OCI-LY7 (cell line): ENCODE results near the gene AEBP2. TPM values are rescaled to one million over a fixed set of nuclear protein-coding genes. Genes with fewer than 3 reads are reported as not detected.

Experiments used
- BruUV-seq: library from RNA; stranded (reverse); fragments of 400-500 nt; replicated peaks from 2 replicates; lab custom pipeline; 2021; lab: Mats Ljungman, UMichigan
- CTCF ChIA-PET: fragments of 300-600 bp; sonication (Branson Sonifier 250); formaldehyde crosslinking; loops from one replicate; lab custom pipeline; 2022; ENCODE audit warnings: antibody characterized with exemption; ENCODE audit not compliant: unreplicated experiment; lab: Charles Lee
- POLR2A ChIA-PET: fragments of 300-600 bp; sonication (Branson Sonifier 250); formaldehyde crosslinking; loops from one replicate; lab custom pipeline; 2022; ENCODE audit warnings: antibody characterized with exemption; lab: Charles Lee
- DNase-seq: peaks from one replicate; pipeline ENCODE4 v3.0.0-alpha.2; 2015; ENCODE audit warnings: low spot score
- H2AFZ ChIP-seq: fragments of 200-600 bp; sonication (generic), shearing (Covaris generic); 2 replicates; pipeline ENCODE4 v1.6.1; 2014; ENCODE audit warnings: mild to moderate bottlenecking, antibody characterized with exemption, low read length, moderate library complexity
- H3K27ac ChIP-seq: fragments of 200-600 bp; sonication (generic); 2 replicates; pipeline ENCODE4 v1.5.1; 2014; ENCODE audit warnings: mixed run types, low read depth, mild to moderate bottlenecking, moderate library complexity, low read length, inconsistent platforms; ENCODE audit not compliant: poor library complexity, severe bottlenecking
- H3K36me3 ChIP-seq: fragments of 200-600 bp; sonication (generic); 2 replicates; pipeline ENCODE4 v1.6.1; 2014; ENCODE audit warnings: mild to moderate bottlenecking, antibody characterized with exemption, low read length, moderate library complexity, mixed read lengths; ENCODE audit not compliant: insufficient read depth
- H3K4me1 ChIP-seq: fragments of 200-600 bp; sonication (generic); 2 replicates; pipeline ENCODE4 v1.5.1; 2014; ENCODE audit warnings: mild to moderate bottlenecking, low read length; ENCODE audit not compliant: insufficient read depth, poor library complexity, severe bottlenecking
- H3K4me2 ChIP-seq: fragments of 200-600 bp; sonication (generic); 2 replicates; pipeline ENCODE4 v1.6.1; 2014; ENCODE audit warnings: mild to moderate bottlenecking, low read length
- H3K4me3 ChIP-seq: fragments of 200-600 bp; sonication (generic); 2 replicates; pipeline ENCODE4 v1.5.1; 2014; ENCODE audit warnings: mild to moderate bottlenecking, low read depth, low read length; ENCODE audit not compliant: poor library complexity, severe bottlenecking
- H3K79me2 ChIP-seq: fragments of 200-600 bp; sonication (generic); 2 replicates; pipeline ENCODE4 v1.6.1; 2016; ENCODE audit warnings: low read depth, mild to moderate bottlenecking, low read length, moderate library complexity, mixed read lengths; ENCODE audit not compliant: insufficient read depth
- H3K9me2 ChIP-seq: fragments of 200-600 bp; sonication (generic); 2 replicates; pipeline ENCODE4 v1.6.1; 2016; ENCODE audit warnings: mild to moderate bottlenecking, low read length, mixed read lengths; ENCODE audit not compliant: insufficient read depth
- H3K9me3 ChIP-seq: fragments of 200-600 bp; sonication (generic); 2 replicates; pipeline ENCODE4 v1.6.1; 2014; ENCODE audit warnings: mild to moderate bottlenecking, mixed run types, low read length, mixed read lengths
- H4K20me1 ChIP-seq: fragments of 200-600 bp; sonication (generic); 2 replicates; pipeline ENCODE4 v1.6.1; 2014; ENCODE audit warnings: mild to moderate bottlenecking, antibody characterized with exemption, low read length, moderate library complexity, mixed read lengths; ENCODE audit not compliant: insufficient read depth
- CTCF ChIP-seq: fragments of 200-600 bp; sonication (generic); conservative IDR thresholded peaks from 2 replicates; pipeline ENCODE4 v1.5.1; 2014; ENCODE audit warnings: mild to moderate bottlenecking, antibody characterized with exemption, low read length, moderate library complexity, mixed read lengths
- EZH2phosphoT487 ChIP-seq: fragments of 200-600 bp; sonication (generic); IDR thresholded peaks from 2 replicates; pipeline ENCODE4 v1.6.1; 2018; ENCODE audit warnings: low read depth, borderline replicate concordance, mild to moderate bottlenecking, mixed run types, antibody characterized with exemption, low read length, moderate library complexity, mixed read lengths
- intact Hi-C: fragments of 100-400 bp; cut with micrococcal nuclease; formaldehyde crosslinking; loops from one replicate; pipeline ENCODE4 v1.10.0; 2022; ENCODE audit not compliant: unreplicated experiment
- total RNA-seq, 2 experiments: library from RNA; depleted of rRNA in 1 of 2; stranded (reverse); fragments of >200 nt in 1 of 2; shearing (Covaris generic) in 1 of 2; gene quantifications; 2 replicates each; pipeline ENCODE4 v1.2.3, GENCODE V29; 2014 to 2022

The AEBP2 gene
- total RNA-seq, 2 experiments from 2014 or later: 21.5 to 59.7 TPM

- no peak for TF ChIP-seq CTCF
- no peak for TF ChIP-seq EZH2phosphoT487
- ChIA-PET POLR2A (interaction anchor here (0.9 kb wide), 1 partner anchor 12 kb away, joined by 5 read pairs; no protein-coding TSS in a partner anchor), CTCF (no interaction called here)
- no peak overlapping the region for H3K4me2 ChIP-seq
- no peak overlapping the region for H2AFZ ChIP-seq
- no TSS peak for BruUV-seq
- no peak for DNase-seq
- no peaks in the 10 kb centered on the region for H3K9me3 ChIP-seq
- no peak overlapping the region for H3K27ac ChIP-seq
- no peak overlapping the region for H3K4me3 ChIP-seq
- H3K4me1 ChIP-seq: no peaks in the 10 kb centered on the region
- no peaks in the 10 kb centered on the region for H3K9me2 ChIP-seq
- H3K36me3 ChIP-seq: peaks cover 53% of the 10 kb centered on the region
- peaks cover 98% of the 10 kb centered on the region for H3K79me2 ChIP-seq
- peaks cover 25% of the 10 kb centered on the region for H4K20me1 ChIP-seq
- intact Hi-C loops: no loop called here
Measured at GRCh38 chr12:19456176-19456575, 16.9 kb downstream of the AEBP2 start.

- POLR2A ChIA-PET: interaction anchor here (1.1 to 1.2 kb wide), 2 partner anchors 19 to 22 kb away, joined by 3 read pairs; no protein-coding TSS in a partner anchor
Measured at GRCh38 chr12:19457561-19457960, 18.3 kb downstream of the AEBP2 start.

More at GRCh38 chr12:19457561-19457960, 18.3 kb downstream of the AEBP2 start:
- DNase-seq: no peak
- BruUV-seq: no TSS peak
- H3K4me2 ChIP-seq: no peak overlapping the region
- peaks cover 19% of the 10 kb centered on the region for H4K20me1 ChIP-seq
- TF ChIP-seq EZH2phosphoT487 (no peak), CTCF (no peak)
- no peak overlapping the region for H3K27ac ChIP-seq
- H2AFZ ChIP-seq: no peak overlapping the region
- no peaks in the 10 kb centered on the region for H3K9me2 ChIP-seq
- no peaks in the 10 kb centered on the region for H3K4me1 ChIP-seq
- intact Hi-C loops: no loop called here
- peaks cover 98% of the 10 kb centered on the region for H3K79me2 ChIP-seq
- peaks cover 52% of the 10 kb centered on the region for H3K36me3 ChIP-seq
- no peak overlapping the region for H3K4me3 ChIP-seq
- CTCF ChIA-PET: no interaction called here
- H3K9me3 ChIP-seq: no peaks in the 10 kb centered on the region
